Hematopoietic multipotent progenitor cell treated with erythropoietin and hydrocortisone succinate and interleukin-3 and kit ligand, for 6 days (in vitro differentiated cells): Measurements from ENCODE around the gene MAN2A2.
A peak's percentile ranks its signal among the peaks of the same experiment; 100 is the strongest.
"Not testable (repeated sequence)": the region's sequence is repeated elsewhere in the genome, so short reads cannot be mapped to it uniquely, and the experiment has no call there.

Experiments used
- DNase-seq: peaks from one replicate; pipeline ENCODE4 v3.0.0-alpha.2; 2015

MAN2A2 gene

GRCh38 chr15:90922712-90923322 is 19.7 kb downstream of the MAN2A2 start:
- peak; percentile 68 for DNase-seq

GRCh38 chr15:90924375-90924774 is 21.3 kb downstream of the MAN2A2 start:
- DNase-seq, result no peak

- DNase-seq, result not testable (repeated sequence)
These were observed 23.7 kb downstream of the MAN2A2 start for GRCh38 chr15:90926766-90927165.

GRCh38 chr15:90928106-90928505 is 25.0 kb downstream of the MAN2A2 start:
- DNase-seq, result not testable (repeated sequence)

- no peak for DNase-seq
These were observed 26.3 kb downstream of the MAN2A2 start for GRCh38 chr15:90929246-90930019.

- DNase-seq, result no peak
These were observed 27.9 kb downstream of the MAN2A2 start for GRCh38 chr15:90930861-90931574.

GRCh38 chr15:90931575-90931827 is 28.4 kb downstream of the MAN2A2 start:
- no peak for DNase-seq

GRCh38 chr15:90931828-90932659 is 28.9 kb downstream of the MAN2A2 start, which contains the start of gene HDDC3:
HDDC3 (minus strand) TSS chr15:90932549; CDS start chr15:90932540, 9 bp downstream.
- peak; percentile 97 for DNase-seq

GRCh38 chr15:90932660-90932991 is 29.5 kb downstream of the MAN2A2 start:
- no peak for DNase-seq

GRCh38 chr15:90933301-90933700 is 30.2 kb downstream of the MAN2A2 start:
- DNase-seq, result peak; percentile 90

GRCh38 chr15:90934256-90934948 is 31.3 kb downstream of the MAN2A2 start:
- DNase-seq, result peak; percentile 92

- peak; percentile 95 for DNase-seq
These were observed 32.0 kb downstream of the MAN2A2 start, which contains the start of gene UNC45A for GRCh38 chr15:90934949-90935751. UNC45A (plus strand) TSS chr15:90935285; CDS start chr15:90935325, 40 bp downstream.

GRCh38 chr15:90936823-90937222 is 33.7 kb downstream of the MAN2A2 start:
- no peak for DNase-seq

GRCh38 chr15:90938261-90938660 is 35.2 kb downstream of the MAN2A2 start:
- DNase-seq, result no peak

- no peak for DNase-seq
These were observed 36.7 kb downstream of the MAN2A2 start for GRCh38 chr15:90939756-90940155.

- no peak for DNase-seq
These were observed 37.9 kb downstream of the MAN2A2 start for GRCh38 chr15:90941038-90941437.

- no peak for DNase-seq
These were observed 39.4 kb downstream of the MAN2A2 start for GRCh38 chr15:90942354-90943120.

- no peak for DNase-seq
These were observed 42.0 kb downstream of the MAN2A2 start for GRCh38 chr15:90945091-90945490.

GRCh38 chr15:90946538-90946937 is 43.4 kb downstream of the MAN2A2 start:
- no peak for DNase-seq

GRCh38 chr15:90946941-90947576 is 44.0 kb downstream of the MAN2A2 start:
- DNase-seq, result no peak
